MCF 10A (cell line): ENCODE data around the gene B4GALT6. TPM values are rescaled to one million over a fixed set of nuclear protein-coding genes. Genes with fewer than 3 reads are reported as not detected.
"Not testable (repeated sequence)": the region's sequence is repeated elsewhere in the genome, so short reads cannot be mapped to it uniquely, and the experiment has no call there.

Experiments used
- Bru-seq: library from RNA; stranded (reverse); fragments of 400-500 nt; gene quantifications from one replicate; lab custom pipeline; 2021; lab: Mats Ljungman, UMichigan
- BruChase-seq, 2 experiments: library from RNA; stranded (reverse); fragments of 400-500 nt; gene quantifications; one replicate each; lab custom pipeline; 2021; lab: Mats Ljungman, UMichigan
- BruUV-seq: library from RNA; stranded (reverse); fragments of 400-500 nt; replicated peaks from 2 replicates; lab custom pipeline; 2021; lab: Mats Ljungman, UMichigan
- CTCF ChIA-PET: fragments of 300-600 bp; sonication (Branson Sonifier 250); formaldehyde crosslinking; extraction: SDS; loops from one replicate; lab custom pipeline; 2021; ENCODE audit warnings: antibody characterized with exemption, inconsistent platforms; lab: Yijun Ruan, JAX
- POLR2A ChIA-PET: fragments of 300-600, 350-650 bp; sonication (Branson Sonifier 250); formaldehyde crosslinking; extraction: SDS; loops from one replicate; lab custom pipeline; 2020; ENCODE audit warnings: antibody characterized with exemption, inconsistent platforms; lab: Yijun Ruan, JAX
- DNase-seq: peaks from one replicate; pipeline ENCODE4 v3.0.0-alpha.2; 2018; ENCODE audit not compliant: unreplicated experiment
- H3K27ac Mint-ChIP-seq: one replicate; pipeline ENCODE4 v1.8.0; 2022; ENCODE audit warnings: mild to moderate bottlenecking, low read depth, mixed read lengths; ENCODE audit not compliant: unreplicated experiment
- H3K27me3 Mint-ChIP-seq: one replicate; pipeline ENCODE4 v1.8.0; 2022; ENCODE audit warnings: mixed read lengths; ENCODE audit not compliant: insufficient read depth, unreplicated experiment
- H3K36me3 Mint-ChIP-seq: one replicate; pipeline ENCODE4 v1.8.0; 2022; ENCODE audit warnings: mild to moderate bottlenecking, moderate library complexity, mixed read lengths; ENCODE audit not compliant: insufficient read depth, unreplicated experiment
- H3K4me1 Mint-ChIP-seq: one replicate; pipeline ENCODE4 v1.8.0; 2022; ENCODE audit warnings: mixed read lengths; ENCODE audit not compliant: insufficient read depth, unreplicated experiment
- H3K4me3 Mint-ChIP-seq: one replicate; pipeline ENCODE4 v1.8.0; 2022; ENCODE audit warnings: mild to moderate bottlenecking, moderate library complexity, mixed read lengths; ENCODE audit not compliant: unreplicated experiment
- H3K9me3 Mint-ChIP-seq: one replicate; pipeline ENCODE4 v1.8.0; 2022; ENCODE audit warnings: mixed read lengths; ENCODE audit not compliant: unreplicated experiment
- CTCF ChIP-seq: fragments of 200-600 bp; IDR thresholded peaks from one replicate; pipeline ENCODE4 v1.8.0; 2022; ENCODE audit warnings: antibody characterized with exemption, mild to moderate bottlenecking; ENCODE audit not compliant: unreplicated experiment
- intact Hi-C: fragments of 100-400 bp; cut with micrococcal nuclease; formaldehyde crosslinking; loops from 2 replicates; pipeline ENCODE4 v1.14.1; 2022
- long read RNA-seq: library from polyadenylated mRNA; stranded (forward); transcript quantifications from one replicate; pipeline ENCODE4 v2.0.0, GENCODE V29; 2022
- total RNA-seq: library from RNA; stranded (reverse); gene quantifications from 2 replicates; pipeline ENCODE4 v1.2.3, GENCODE V29; 2022

Gene B4GALT6, protein sequence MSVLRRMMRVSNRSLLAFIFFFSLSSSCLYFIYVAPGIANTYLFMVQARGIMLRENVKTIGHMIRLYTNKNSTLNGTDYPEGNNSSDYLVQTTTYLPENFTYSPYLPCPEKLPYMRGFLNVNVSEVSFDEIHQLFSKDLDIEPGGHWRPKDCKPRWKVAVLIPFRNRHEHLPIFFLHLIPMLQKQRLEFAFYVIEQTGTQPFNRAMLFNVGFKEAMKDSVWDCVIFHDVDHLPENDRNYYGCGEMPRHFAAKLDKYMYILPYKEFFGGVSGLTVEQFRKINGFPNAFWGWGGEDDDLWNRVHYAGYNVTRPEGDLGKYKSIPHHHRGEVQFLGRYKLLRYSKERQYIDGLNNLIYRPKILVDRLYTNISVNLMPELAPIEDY
- total RNA-seq, result 6.0 and 14.5 TPM in 2 replicates
- percentile 60 among the genes with signal in this experiment for Bru-seq, nascent RNA
- BruChase-seq, experiment 1, labeled RNA remaining after a 6-hour chase, result percentile 66 among the genes with signal in this experiment
- percentile 63 among the genes with signal in this experiment for BruChase-seq, experiment 2, labeled RNA remaining after a 2-hour chase
- long read RNA-seq, partial matches to known transcripts, result 0 of 5 reads
- long read RNA-seq, other reads (novel, unspliced or antisense), result 2 of 5 reads

- intact Hi-C loops, result no loop called here
- H3K9me3 Mint-ChIP-seq, result no peaks in the 10 kb centered on the region
- no peaks in the 10 kb centered on the region for H3K36me3 Mint-ChIP-seq
- TF ChIP-seq CTCF, result no peak
- H3K27me3 Mint-ChIP-seq, result no peaks in the 10 kb centered on the region
- H3K4me3 Mint-ChIP-seq, result peak within 1 kb of the TSS; percentile 87
- H3K27ac Mint-ChIP-seq, result peak within 1 kb of the TSS; percentile 82
- peaks cover 29% of the 10 kb centered on the region for H3K4me1 Mint-ChIP-seq
- CTCF ChIA-PET, result interaction anchor here (0.6 to 1.3 kb wide), 14 partner anchors 9 to 634 kb away, joined by 3 to 6 read pairs (median 3); no protein-coding TSS in a partner anchor
- no TSS peak for BruUV-seq
- POLR2A ChIA-PET, result interaction anchor here (0.6 to 1.4 kb wide), 5 partner anchors 8 to 323 kb away, joined by 3 to 7 read pairs (median 3); no protein-coding TSS in a partner anchor
- peak; percentile 58 for DNase-seq
These were observed at the start of gene B4GALT6 for GRCh38 chr18:31684279-31685096. Gene B4GALT6, minus strand, starts transcription at chr18:31684581. Its CDS starts 155 bp downstream, at chr18:31684426.

- H3K27me3 Mint-ChIP-seq, result no peaks in the 10 kb centered on the region
- H3K36me3 Mint-ChIP-seq, result no peaks in the 10 kb centered on the region
- BruUV-seq, result no TSS peak
- H3K27ac Mint-ChIP-seq, result no peak overlapping the region
- ChIA-PET CTCF (interaction anchor here (0.9 to 2.4 kb wide), 2 partner anchors 9 to 10 kb away, joined by 3 to 14 read pairs; no protein-coding TSS in a partner anchor), POLR2A (no interaction called here)
- no peaks in the 10 kb centered on the region for H3K4me1 Mint-ChIP-seq
- intact Hi-C loops, result no loop called here
- DNase-seq, result no peak
- H3K4me3 Mint-ChIP-seq, result no peak overlapping the region
- TF ChIP-seq CTCF, result no peak
- H3K9me3 Mint-ChIP-seq, result no peaks in the 10 kb centered on the region
These were observed 47.2 kb upstream of the B4GALT6 start for GRCh38 chr18:31731628-31732027.

DNA sequence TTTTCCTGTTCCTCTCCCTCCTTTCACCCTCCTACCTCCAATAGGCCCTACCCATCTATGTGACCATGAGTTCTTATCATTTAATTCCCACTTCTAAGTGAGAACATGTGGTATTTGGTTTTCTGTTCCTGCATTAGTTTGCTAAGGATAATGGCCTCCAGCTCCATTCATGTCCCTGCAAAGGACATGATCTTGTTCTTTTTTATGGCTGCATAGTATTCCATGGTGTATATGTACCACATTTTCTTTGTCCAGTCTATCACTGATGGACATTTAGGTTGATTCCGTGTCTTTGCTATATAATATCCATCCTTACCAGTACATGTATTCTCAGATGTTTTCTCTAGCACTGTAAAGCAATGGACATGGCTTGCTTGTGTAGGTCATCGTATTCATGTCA lies 44.8 kb upstream of the B4GALT6 start:
- H3K27me3 Mint-ChIP-seq, H3K9me3 Mint-ChIP-seq, BruUV-seq, H3K4me1 Mint-ChIP-seq, intact Hi-C loops, H3K27ac Mint-ChIP-seq, CTCF ChIA-PET, H3K4me3 Mint-ChIP-seq, H3K36me3 Mint-ChIP-seq, DNase-seq: not testable (repeated sequence)
- POLR2A ChIA-PET, result interaction anchor here (0.6 kb wide), 1 partner anchor 54 kb away, joined by 4 read pairs; no protein-coding TSS in a partner anchor

GRCh38 chr18:31723990-31724711 lies 39.8 kb upstream of the B4GALT6 start:
- DNase-seq, result no peak
- Mint-ChIP-seq H3K27me3 (no peaks in the 10 kb centered on the region), H3K9me3 (no peaks in the 10 kb centered on the region), H3K36me3 (no peaks in the 10 kb centered on the region), H3K27ac (no peak overlapping the region), H3K4me1 (no peaks in the 10 kb centered on the region), H3K4me3 (no peak overlapping the region)
- intact Hi-C loops, result loop anchor here (2.0 to 5.0 kb wide), 3 partner anchors 159 to 753 kb away; no protein-coding TSS in a partner anchor
- no peak for TF ChIP-seq CTCF
- no TSS peak for BruUV-seq
- ChIA-PET POLR2A (interaction anchor here (0.7 to 2.4 kb wide), 2 partner anchors 15 to 169 kb away, joined by 5 to 11 read pairs; no protein-coding TSS in a partner anchor), CTCF (interaction anchor here (0.7 to 6.2 kb wide), 18 partner anchors 9 to 442 kb away, joined by 3 to 93 read pairs (median 4); partner anchors contain the start of gene B4GALT6)
